ENCODE data around the gene POLD4.
"Not testable (repeated sequence)": the region's sequence is repeated elsewhere in the genome, so short reads cannot be mapped to it uniquely, and the experiment has no call there.

POLD4 gene

DNA sequence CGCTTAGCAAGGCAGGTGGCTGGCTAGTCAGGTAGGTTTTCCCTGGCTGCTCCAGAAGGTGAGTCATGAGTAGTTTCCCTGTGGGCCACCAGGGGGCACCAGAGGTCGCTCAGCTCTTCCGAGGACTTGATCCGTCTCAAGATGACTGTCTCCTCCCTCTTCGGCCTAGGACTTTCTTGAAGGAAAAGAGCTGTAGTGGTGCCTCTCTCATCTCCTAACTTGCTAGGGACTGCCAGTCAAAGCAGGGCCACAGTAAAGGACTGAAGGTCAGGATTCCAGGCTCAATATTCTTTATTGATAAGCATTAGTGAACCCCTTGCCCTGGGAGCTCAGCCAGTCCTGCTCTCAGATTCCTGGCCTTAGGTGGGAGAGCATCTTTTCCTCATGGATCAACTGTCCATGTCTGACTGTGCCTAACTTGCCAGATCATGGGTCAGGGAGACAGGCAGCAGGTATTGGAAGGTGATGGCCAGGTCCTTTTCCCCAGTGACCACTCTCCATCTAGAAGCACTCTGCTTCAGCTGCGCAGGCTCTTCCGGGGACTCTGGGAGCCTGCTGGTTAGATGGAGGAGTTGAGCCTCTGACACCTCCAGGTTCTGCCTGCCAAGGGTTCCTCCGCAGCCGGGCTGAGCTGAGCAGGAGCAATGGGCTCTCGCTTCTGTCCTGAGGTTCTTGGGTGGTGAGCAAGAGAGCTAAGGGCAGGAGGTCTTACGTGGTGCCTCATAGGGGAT lies 1.9 kb downstream of the POLD4 start:
- peak; percentile 78 for DNase-seq

DNA sequence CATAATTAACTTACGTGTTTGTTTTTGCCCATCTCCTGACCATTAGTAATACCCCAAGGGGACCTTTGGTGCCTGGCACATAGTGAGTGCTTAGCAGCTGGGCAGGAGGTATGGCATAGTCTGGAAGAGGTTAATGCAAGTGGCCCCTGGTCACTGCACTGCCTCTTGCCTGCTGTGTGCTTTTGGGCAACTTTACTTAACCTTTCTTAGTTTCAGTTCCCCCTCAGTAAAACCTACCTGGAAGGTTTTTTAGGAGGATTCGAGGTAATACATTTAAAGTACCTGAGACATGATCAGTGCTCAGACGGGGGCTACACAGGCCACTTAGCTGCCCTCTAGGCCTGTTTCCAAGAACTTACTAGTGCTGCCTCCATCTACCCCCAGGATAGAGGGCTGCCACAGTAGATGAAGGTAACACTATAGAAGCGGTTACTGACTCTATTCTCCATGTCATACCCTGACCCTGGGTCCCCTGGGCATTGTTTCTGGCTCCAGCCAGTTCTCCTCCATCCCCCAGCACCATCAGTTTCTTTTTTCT lies 3.3 kb downstream of the POLD4 start:
- no peak for DNase-seq

DNA sequence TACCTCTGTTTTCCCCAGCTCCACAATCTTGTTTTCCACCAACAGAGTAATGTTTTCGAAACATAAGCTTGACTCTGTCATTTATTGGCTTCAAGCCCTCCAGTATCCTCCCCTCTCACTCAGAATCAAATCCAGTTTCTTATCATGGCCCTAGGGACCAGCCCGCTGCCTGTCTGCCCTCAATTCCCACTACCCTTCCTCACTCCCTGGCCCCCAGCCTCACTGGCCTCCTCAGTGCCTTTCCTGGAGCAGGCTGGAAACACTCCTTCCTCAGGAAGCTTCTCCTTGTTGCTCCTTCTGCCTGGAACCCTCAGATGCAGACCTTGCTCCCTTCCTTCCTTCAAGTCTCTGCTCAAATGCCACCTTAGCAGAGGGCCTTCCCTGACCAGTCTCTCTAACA lies 3.9 kb downstream of the POLD4 start:
- DNase-seq, result no peak

GRCh38 chr11:67349036-67349435 lies 4.3 kb downstream of the POLD4 start:
- DNase-seq, result no peak

DNA sequence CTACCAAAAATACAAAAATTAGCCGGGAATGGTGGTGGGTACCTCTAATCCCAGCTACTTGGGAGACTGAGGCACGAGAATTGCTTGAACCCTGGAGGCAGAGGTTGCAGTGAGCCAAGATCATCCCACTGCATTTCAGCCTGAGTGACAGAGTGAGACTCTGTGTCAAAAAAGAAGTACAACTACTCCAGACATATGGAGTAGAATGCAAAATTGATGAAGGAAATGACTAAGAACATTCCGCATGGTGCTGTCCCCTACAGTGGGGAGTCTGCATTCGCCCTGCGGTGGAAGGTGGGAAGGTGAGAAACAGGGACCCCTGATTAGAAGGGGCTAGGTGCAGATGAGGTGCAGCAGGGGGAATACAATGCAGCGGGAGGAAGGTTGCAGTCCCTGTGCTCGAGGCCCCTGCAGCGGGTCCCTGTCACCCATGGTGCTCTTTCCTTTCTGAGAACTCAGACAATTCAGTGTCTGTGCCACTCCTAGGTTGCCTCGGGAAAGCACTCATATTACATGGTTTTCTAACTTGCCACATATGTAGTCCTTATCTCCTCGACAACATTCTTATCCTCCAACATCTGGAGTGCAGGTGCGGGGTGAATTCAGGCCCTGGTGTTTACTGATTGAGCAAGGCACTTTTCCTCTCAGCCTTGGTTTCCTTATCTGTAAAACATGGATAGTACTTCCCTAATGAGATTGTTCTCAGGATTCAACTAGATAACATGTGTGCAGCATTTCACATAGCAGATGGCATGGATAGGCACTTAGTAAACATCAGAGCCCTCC lies 5.2 kb downstream of the POLD4 start:
- no peak for DNase-seq

DNA sequence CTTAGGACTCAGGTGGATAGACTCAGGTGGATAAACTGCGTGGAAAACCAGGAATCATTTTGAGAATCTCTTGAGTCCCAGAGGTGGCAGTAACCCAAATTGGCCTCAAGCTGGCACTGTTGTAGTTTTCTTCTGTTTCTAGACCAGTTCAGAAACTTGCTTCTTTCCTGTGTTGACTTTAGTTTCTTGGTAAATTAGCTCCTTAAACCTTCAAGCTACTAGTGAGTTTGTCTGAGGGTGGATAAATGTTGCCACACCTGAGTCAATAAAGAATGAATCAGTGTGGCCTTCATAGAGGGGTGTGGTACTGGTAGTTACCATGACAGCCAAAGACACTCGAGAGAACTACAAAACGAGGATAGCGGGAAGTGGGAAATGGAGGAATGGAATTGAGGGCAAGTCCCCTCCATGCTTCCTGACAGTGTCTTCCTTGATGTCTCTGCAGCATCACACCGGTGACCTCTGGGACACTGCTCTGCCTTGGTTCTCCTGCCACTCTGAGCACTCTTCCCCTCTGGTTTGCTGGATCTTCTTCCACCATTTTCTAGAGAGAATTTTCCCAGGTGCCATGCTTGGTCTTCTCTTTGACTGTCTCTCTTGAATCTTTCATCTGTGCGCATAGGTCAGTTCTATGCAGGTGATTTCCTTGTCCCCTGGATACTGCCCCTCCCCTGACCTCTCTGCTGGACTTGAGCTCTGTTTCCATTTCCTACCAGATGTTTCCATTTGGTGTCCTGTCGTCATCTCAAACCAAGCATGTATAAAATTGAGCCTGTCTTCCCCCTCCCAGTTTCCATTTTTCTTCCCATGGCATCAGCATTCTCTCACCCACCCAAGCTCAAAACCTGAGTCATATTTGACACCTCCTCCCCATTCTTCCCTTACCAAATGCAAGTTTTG lies 7.2 kb downstream of the POLD4 start:
- peak; percentile 55 for DNase-seq

DNA sequence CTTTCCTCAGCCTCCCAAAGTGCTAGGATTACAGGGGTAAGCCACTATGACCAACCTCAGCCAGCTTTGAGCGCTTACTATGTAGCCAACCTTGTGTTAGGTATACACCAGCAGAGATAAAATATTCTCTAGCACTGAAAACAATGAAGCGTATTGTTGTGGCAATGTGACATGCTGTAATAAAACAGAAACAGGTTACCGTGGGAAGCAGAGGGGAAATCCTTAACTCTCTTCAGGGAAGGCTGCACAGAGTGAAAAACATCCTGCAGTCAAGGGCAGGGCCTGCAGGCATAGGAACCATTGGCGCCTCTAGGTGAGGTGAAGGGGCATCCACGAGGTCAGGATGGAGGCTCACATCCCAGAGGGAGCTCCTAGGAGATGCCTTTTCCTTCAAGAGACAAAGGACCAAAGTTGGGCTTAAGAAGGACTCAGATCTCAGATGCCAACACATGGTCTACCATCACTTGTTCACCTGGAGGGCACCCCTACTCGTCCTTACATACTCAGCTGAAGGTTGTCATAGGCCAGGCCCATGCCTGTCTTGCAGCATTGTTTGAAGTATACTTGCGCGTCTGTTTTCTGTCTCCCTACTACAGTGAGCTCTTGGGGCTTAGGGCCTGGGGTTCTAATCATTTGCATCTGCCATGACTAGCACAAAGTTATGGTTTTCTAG lies 8.0 kb downstream of the POLD4 start:
- no peak for DNase-seq

DNA sequence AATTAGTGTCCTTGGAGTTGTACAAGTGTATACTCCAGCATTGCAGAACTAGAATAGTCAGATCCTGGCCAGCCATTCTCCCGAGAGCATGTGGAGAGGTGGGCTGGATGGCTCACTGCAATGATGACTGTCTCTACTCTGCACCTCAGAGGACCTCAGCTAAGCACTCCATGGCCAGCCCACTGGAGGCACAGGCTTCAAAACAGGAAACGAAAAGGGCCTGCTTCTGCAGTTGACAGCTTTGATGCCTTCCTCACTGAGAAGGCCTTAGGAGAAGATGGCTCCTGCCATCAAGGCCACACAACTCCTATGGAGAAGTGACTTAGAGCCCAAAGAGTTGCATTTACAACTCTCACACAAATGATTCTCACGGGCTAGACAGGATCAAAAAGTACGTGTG lies 9.1 kb downstream of the POLD4 start:
- DNase-seq, result no peak

GRCh38 chr11:67337257-67337656 lies 16.1 kb downstream of the POLD4 start:
- no peak for DNase-seq

DNA sequence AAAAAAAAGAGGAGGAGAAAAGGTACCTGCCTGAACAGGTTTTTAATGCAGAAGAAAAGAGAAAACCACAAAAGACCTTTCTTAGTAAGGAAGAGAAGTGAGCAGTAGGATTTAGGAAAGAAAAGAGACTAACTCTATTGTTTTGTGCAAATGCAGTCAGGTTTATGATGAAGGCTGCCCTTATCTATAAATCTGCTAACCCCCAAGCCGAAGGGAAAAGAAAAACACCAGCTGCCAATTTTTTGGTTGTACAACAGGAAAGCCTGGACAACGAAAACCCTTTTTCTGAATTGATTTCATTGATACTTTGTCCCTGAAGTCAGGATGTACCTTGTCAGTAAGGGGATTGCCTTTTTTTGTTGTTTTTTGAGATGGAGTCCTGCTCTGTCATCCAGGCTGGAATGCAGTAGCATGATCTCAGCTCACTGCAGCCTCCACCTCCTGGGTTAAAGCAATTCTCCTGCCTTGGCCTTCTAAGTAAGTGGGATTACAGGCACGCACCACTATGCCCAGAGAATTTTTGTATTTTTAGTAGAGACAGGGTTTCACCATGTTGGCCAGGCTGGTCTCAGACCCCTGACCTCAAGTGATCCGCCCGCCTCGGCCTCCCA lies 21.2 kb downstream of the POLD4 start:
- no peak for DNase-seq

DNA sequence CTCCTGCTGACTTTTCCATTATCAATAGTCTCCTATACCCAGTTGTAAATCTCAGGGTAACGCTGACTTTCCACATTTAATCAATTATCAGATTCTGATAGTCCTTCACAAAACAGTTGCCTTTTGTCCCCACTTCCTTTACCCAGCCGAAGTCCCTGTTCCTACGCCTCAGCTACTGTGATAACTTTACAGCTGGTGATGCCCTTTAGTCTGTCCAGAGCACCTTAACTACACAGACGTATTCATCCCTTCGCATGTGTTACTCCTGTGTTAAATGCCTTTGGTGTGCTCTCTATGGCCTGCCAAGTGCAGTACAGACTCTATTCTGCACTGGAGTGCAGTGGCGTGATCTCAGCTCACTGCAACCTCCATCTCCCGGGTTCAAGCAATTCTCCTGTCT lies 29.8 kb downstream of the POLD4 start:
- no peak for DNase-seq

DNA sequence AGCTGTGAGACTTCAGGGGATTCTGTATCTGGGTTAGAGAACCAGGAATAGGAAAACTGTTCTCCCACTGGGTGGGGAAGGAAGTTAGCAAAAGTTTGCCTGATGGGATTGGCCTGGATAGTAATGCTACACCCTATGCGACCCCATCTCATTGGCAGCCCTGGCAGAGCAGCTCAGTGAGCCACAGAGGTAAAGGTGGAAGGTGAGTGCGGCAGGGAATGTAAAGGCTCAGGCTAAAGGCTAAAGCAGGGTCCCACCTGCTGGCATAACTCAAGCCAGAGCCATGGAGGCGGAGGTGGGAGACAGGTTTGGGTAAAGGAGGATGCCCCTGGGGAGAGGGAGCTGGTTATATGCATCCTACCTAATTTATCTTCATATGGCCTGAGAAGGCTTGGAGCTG lies 31.3 kb downstream of the POLD4 start:
- no peak for DNase-seq

DNA sequence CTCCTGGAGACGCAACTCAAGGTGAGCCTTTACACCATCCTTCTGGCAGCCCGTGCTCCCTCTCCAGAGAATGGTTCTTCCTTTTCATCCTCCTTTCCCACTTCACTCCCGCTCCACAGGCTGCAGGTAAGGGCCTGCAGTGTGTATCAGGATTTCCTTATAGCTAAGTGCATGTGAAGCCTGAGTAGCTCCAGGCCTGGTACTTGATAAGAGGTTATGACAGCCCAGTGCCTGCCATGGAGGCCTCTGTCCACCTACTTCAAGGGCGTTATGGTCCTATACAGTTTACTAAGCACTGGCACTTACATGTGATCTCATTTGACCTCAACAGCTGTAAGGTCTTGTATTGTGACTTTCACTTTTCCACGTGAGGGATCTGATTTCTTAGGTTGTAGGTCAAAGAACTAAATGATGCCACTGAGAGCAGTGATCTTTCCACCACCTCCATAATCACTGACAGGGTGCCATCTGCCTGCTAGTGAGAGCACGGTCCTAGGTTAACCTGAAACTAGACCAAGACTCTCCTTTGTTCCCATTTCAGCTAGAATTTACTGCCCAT lies 32.0 kb downstream of the POLD4 start:
- no peak for DNase-seq

GRCh38 chr11:67320691-67321090 lies 32.7 kb downstream of the POLD4 start:
- no peak for DNase-seq

DNA sequence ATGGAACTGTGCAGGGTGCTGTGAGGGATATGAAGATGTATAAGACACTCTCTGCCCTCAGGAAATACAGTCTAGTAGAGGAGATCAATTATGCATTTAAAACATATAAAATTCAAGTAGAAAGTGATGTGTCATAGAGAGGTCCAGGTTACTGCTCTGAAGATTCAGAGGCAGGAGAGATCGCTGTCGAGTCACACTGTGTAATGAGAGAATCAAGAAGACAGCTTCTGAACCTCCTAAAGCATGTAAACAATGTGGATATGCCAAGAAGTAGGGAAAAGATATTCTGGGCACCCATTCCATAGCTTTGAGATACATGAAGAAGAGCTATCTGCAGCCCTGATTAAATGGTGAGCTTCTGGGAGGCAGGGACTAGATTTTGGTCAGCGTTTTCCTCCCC lies 33.3 kb downstream of the POLD4 start:
- no peak for DNase-seq

DNA sequence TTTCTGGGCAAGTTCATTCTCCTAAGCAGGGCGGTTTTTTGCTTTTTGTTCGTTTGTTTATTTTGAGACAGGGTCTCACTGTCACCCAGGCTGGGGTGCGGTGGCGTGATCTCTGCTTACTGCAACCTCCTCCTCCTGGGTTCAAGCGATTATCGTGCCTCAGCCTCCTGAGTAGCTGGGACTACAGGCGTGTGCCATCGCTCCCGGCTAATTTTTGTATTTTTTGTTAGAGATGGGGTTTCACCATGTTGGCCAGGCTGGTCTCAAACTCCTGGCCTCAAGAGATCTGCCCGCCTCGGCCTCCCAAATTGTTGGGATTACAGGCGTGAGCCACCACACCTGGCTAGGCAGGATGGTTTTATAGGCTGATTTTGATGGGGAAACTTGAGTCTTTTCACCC lies 34.5 kb downstream of the POLD4 start:
- not testable (repeated sequence) for DNase-seq

- no peak for DNase-seq
Measured at GRCh38 chr11:67317888-67318555, 35.3 kb downstream of the POLD4 start.

- DNase-seq, result peak; percentile 93
Measured at GRCh38 chr11:67317205-67317887, 36.0 kb downstream of the POLD4 start.

GRCh38 chr11:67316882-67317204 lies 36.5 kb downstream of the POLD4 start:
- DNase-seq, result no peak

- DNase-seq, result no peak
Measured at GRCh38 chr11:67315325-67315909, 37.9 kb downstream of the POLD4 start.

Data from fibroblast of skin of scalp (primary cell).